HG02642 (cell line): ENCODE measurements around the gene TSPAN3.

Experiments
- ATAC-seq: cut with Tn5 transposase; IDR thresholded peaks from one replicate; pipeline ENCODE4 v1.9.1; 2021; ENCODE audit warnings: mild to moderate bottlenecking; ENCODE audit not compliant: unreplicated experiment, poor library complexity

The TSPAN3 gene

DNA sequence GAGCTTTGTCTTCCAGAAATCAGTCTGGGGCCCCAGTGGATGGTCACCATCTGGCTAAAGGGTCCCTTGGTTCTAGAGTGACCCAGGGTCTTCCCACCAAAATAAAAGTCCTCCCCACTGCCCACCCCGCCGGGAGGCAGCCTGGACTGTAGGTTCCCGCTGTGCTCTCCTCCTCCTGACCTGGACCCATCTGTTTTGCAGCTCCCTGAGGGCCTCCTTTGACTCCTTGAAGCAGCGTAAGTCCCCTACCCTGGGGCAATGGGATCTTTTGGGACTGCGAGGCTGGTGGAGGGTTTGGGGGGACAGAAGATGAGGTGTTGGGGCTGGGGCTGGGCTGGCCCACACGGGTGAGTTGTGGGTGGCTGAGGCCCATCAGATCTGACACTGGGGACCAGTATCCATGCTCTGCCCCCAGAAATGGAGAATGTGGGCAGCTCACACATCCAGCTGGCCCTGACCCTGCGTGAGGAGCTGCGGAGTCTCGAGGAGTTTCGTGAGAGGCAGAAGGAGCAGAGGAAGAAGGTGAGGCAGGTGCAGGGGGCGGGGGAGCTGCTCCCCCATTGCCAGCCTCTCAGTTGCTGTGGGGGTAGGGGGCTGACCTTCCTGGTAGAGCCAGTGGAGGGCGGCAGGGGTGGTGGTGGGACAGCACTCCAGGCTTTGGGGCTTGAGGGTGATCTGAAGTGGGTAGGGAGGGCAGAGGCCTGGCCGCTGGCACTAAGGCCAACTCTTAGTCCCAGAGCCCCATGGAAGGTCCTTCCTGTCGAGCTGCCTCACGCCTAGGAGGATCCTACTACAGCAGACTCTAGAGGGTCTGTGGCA is 45.6 kb downstream of the TSPAN3 start:
- ATAC-seq, result no peak

DNA sequence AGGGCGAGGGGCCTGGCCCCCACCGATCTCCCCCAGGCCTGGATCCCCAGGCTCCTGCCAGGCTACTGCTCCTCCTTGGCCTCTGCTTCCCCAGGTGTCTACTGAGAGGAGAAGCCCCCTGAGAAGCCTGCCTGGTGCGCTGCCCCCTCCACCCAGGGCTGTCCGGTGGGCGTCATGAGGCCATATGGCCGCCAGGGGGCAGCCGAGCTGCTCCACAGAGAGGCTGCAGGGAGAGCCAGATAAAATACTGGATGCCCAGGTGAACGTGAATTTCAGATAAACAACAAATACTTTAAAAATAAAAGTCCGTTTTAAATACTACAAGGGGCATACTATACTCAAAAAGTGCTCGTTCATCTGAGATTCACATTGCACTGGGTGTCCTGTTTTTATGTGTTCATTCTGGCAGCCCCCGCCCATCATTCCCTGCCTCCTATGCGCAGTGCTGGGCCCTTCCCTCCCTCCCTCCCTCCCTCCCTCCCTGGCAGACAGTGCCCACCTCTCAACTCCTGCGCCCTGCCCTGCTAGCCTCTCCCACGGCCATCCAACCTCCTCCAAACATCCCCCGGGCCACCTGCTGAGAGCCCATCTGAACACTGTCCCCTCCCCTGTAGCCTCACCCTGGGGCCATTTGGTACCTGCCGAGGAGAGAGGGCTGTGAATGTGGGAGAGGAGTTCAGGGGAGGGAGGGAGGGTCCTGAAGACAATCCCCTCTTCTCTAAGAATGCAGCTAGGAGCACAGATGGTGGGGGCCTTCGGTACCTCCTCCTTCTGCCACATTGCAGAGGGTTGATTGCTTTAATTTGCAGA is 46.4 kb downstream of the TSPAN3 start:
- no peak for ATAC-seq

DNA sequence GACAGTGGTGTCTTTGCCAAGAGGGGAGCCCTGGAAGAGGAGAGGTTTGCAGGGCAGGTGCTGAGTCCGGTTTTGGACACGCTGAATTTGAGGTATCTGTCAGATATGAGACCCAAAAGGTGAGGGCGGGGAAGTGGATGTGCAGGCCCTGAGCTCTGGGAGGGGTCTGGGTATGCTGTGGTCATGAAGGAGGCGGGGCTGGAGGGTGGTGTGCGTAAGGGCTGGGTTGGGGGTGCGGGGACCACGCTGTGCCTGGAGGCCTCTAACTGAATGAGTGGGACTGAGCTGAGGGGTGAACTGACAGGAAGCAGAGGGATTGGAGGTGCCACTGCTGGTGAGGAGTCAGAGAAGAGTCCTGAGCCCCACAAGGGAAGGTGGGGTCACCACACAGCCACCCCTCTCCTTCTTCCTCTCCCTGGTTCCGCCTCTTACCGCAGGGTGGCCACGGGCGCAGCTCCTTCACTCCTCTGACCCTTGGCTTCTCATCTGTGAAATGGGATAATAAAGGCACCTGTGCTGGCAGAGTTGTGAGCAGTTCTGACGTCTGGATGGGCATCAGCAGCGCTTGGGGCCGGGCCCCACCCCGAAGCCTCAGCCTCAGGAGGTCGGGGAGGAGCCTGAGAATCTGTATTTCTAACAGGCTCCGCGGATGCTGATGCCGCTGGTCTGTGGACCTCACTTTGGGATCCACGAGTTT is 47.2 kb downstream of the TSPAN3 start:
- ATAC-seq, result no peak

DNA sequence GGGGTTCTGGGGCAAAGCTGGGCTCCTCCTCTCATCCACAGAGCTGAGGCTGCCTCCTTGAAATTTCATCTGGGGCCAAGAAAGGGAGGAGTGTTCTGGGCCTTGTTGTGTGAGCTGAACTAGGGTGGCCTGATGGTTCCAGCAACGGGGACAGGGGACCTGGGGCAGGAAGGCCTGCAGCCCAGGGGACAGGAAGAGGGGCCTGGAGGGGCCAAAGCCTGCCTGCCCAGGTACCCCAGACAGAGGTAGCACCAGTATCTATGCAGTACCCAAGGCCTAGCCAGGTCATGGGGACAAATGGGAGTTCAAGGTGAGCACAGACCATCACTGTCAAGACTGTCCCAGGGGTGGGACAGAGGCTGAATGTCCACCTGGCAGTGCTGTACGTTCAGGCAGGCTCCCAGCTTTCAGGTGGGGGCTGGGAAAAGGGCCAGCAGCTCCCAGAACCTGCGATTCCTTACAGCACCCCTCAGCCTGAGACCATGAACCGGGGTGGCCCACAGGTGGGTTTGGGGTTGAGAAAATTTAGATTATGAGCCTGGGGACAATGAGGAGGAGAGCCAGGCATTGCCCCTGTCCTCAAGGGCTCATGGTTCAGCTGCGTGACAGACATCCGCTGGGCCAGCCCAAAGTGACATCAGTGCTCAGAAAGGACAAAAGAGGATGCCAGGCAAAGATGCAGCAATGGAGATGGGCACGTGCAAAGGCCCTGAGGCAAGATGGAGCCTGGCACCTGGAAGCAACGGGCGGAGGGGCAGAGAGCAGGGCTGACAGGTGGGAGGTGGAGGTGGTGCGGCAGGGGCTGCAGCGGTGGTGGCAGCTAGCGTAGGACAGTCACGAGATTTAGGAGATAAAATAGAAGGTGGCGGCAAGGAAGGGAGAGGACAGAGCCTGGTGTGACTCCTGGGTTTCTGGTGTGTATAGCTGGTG is 48.0 kb downstream of the TSPAN3 start:
- no peak for ATAC-seq

DNA sequence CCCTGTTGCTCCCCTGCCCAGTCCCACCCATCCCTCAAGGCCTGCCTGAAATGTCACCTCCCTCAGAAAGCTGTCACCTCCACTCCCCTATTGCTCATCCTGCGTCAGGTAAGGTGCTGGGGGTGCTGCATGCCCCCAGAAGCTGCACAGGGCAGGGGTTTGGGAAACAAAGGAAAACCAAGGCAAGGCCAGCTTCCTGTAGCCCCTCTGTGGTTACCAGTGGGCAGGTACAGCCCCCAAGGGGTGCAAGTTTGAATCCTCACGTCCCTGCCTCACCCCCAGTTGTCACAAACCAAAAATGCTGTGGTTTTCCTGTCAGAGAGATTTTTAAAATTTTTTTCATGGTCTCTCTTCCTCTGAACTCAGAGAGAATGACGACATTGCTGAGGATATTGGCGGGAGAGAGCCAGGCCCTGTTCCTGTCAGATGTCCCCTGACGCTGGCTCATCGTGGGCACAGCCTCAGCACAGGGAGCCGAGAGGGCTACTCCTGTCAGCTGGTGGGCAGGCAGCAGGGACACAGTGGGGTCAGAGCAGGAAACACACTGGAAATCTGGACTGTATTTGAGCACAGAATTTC is 49.0 kb downstream of the TSPAN3 start:
- ATAC-seq, result no peak

DNA sequence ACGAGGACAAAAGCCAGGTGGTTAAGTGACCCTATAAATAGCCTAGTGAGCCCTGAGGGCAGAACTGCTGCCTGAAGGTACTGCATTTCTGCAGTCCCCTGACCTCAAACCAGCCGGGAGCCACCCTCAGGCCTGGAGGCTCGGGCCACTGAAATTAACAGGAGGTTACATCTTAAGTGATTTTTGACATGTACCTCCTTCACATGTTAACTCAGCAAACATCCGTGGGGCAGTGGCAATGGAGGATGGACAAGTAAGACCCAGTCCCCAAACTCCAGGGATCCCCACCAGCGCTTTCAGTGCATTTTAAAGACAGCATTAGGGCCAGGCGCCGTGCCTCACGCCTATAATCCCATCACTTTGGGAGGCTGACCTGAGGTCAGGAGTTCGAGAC is 49.8 kb downstream of the TSPAN3 start:
- no peak for ATAC-seq

DNA sequence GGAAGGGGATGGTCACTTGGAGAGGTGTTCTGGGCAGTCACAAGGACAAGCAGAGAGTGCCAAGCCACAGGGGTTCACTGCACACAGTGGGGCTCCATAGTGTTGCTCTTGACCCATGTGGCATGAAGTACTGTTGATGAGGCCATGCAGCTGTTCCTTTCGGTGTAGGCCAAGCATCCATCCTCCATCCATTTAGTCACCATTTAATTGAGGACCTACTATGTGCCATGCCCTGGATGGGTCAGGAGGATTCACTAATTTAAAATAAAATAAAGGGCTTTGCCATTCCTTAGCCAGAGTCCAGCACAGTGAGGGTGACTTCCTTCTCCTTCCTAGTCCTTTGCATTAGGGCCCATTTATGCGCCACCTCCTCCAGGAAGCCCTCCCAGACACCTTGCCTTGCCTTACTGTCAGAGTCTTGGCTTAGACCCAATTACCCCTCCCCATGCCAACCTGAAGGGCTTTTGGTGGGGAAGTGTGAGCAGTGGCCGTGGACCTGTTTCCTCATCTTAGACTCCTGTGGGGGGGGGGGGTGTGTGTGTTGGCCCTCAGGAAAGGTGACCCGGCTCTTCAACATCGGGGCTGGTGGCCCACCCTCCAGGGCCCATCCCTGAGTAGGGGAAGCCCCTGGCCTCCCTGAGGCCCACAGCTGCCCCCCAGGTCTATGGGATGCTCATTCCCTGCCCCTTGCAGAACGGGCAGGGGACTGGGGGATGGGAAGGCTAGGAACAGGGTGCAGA is 50.4 kb downstream of the TSPAN3 start:
- ATAC-seq, result no peak

DNA sequence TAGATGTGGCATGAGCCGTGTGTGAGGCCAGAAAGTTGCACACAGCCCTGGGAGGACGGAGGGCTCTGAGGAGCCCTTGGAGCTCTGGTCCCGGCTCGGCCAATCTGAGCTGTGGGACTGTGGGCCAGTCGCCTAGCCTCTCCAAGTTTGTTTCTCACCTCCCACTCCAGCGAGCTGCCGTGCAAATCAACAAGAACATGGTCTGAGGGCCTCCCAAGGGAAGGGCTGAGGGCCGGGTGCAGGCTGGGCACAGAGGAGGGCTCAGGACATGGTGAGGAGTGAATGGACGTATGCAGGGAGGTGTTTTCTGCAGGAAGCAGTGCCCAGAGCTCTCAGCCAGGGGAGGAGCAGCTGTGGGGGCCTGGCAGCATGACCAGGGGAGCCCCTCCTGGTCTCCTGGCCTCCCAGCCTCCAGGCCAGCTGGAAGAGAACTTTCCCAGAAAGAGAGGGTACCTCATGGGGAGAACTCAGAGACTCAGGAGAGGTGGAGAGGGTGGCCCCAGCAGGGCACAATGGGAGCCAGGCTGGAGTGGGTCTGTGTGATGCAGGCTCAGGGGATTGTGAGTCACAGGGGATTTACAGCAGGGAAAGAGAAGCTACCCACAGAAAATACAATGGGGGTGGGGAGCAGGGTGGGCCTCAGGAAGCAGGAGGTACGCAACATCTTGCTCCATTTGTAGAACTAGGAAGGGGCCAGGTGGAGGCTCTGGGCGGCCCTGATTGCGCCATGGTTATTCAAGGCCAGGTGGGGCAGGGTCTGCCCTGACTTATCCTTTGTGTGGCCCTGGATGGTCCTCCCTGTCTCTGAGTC is 51.2 kb downstream of the TSPAN3 start:
- no peak for ATAC-seq

DNA sequence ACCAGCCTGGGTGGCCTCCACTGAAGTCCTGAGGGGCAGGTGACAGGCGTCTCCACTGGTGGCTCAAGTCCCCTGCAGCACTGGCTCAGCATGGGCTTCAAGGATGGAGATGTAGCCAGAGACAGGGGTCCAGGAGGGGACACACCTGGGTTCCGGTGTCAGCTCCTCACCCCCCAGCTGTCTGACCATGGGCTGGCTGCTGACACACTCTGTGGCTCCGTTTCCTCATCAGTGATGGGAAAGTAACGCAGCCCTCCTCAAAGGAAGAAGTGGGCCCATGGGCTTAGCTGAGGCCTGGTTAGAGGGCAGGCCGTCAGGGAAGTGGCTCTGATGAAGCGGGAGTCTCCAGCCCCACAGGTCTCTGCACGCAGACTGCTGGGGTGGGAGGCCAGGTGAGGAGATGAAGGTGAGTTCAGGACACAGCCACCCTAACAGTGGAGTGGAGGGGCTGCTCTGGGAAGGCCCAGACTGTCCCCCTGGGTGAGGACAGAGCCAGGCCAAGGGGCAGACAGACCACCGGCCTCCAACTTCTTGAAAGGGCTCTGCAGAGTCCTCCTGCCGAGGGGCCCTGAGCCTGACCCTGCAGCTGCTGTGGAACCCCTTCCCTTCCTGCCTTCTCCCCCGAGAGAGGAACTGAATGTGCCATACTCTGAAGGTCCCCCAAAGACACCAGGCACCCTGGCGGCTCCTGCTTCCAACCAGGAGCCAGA is 52.0 kb downstream of the TSPAN3 start:
- no peak for ATAC-seq

DNA sequence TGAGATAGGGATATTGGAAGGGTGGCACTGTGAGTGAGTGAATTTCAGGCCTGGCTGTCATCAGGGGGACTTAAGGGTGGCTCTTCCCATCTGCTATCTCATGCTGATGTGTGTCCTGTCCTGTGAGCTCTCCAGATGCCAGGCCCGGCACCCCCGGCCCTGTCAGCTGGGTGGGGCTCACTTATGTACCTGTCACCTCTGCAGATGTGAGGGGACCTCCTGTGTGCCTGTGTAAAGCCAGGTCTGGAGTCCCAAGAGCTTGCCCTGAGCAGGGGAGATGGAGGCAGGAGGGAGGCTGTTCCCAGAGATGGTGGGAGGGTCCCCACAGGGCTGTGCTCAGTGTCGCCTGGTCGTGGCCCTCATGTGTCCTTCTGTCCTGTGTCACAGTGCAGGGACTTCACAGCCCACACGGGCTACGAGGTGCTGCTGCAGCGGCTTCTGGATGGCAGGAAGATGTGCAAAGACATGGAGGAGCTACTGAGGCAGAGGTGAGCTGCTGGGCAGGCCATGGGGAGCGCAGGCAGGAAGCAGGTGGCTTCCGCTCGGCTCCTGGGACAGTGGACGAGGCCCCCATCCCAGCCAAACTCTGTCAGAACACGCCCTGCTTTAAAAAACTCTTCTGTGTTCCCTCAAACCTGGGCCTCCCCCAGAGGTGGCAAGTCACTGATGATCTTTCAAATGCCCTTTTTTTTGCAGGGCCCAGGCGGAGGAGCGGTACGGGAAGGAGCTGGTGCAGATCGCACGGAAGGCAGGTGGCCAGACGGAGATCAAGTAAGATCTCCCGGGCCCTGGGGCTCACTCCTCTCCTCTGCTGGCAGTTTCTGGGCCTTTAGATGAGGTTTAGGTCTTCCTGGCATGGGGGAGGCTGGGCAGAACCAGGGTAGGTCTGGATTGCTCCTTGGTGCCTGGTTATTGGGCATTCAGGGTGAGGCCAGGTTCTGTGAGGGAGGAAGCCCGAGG is 52.9 kb downstream of the TSPAN3 start:
- ATAC-seq, result no peak

DNA sequence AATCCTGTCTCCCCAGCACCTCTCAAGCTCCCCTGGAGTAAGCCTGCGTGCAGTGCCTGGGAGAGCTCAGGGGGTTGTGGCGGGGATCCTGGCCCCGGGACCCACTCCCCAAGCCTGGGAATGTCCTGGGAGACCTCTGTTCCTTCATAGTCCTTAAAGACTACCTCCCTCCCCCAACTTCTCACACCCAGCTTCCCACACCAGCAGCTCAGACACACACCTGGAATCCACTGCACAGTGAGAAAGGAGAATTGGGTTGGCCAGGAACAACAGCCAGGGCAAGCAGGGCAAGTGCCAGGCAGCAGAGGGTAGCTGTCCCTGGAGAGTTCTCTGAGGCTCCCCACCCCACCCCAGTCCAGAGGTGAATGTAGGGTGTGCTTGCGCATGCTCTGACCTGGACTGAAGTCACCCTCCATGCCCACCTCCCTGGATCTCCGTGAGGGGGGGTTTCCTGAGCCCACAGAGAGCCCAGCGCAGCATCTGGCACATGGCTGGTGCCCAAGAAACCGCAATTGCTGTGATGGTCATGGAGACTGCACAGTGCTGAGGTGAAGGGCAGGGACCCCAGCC is 53.7 kb downstream of the TSPAN3 start:
- no peak for ATAC-seq

DNA sequence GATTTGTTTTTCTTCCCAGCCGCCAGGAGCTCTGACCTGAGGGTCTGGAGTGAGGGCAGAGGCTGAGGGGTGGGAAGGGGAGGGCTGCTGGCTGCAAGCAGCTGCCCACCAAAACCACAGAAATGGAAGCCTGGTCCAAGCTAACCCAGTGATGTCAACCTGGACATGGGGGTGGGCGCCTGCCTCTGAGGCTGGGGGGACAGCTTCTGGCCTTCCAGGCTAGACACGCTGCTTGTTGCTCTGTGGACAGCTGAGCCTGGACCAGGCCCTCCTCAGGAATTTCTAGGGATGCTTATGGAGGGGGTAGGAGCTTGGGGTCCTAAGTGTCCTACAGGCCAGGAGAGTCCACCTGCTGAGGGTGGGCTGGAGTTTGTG is 54.6 kb downstream of the TSPAN3 start:
- no peak for ATAC-seq

DNA sequence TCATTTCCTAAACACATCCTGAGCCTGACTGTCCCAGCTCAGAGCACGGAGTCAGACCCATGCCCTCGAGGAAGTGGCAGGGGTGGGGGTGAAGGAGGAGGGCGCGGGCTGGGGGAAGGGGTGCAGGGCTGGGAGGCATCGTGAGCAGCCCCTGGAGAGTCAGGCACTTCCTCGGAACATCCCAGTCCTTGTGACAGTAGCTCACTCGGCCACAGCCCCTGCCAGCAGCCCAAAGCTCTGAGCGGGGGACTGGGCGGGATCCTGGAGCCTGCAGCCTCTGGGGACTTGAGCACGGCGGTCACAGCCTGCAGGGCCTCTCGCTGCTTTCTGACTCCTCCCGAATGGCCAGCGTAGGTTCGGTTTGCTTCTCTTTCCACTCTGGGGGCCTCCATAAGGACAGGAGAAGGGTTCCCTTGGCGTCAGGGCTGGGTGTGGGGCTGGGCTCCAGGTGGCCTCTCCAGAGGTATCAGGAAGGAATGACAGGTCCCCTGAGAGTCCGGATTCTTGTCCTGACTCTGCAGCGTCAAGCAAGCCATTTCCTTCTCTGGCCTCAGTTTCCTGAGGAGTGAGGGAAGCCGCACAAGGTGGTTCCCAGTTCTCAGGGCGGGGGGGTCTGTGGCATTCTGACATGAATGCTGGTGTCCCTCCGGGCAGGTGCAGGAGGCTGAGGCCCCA is 55.1 kb downstream of the TSPAN3 start:
- ATAC-seq, result no peak

DNA sequence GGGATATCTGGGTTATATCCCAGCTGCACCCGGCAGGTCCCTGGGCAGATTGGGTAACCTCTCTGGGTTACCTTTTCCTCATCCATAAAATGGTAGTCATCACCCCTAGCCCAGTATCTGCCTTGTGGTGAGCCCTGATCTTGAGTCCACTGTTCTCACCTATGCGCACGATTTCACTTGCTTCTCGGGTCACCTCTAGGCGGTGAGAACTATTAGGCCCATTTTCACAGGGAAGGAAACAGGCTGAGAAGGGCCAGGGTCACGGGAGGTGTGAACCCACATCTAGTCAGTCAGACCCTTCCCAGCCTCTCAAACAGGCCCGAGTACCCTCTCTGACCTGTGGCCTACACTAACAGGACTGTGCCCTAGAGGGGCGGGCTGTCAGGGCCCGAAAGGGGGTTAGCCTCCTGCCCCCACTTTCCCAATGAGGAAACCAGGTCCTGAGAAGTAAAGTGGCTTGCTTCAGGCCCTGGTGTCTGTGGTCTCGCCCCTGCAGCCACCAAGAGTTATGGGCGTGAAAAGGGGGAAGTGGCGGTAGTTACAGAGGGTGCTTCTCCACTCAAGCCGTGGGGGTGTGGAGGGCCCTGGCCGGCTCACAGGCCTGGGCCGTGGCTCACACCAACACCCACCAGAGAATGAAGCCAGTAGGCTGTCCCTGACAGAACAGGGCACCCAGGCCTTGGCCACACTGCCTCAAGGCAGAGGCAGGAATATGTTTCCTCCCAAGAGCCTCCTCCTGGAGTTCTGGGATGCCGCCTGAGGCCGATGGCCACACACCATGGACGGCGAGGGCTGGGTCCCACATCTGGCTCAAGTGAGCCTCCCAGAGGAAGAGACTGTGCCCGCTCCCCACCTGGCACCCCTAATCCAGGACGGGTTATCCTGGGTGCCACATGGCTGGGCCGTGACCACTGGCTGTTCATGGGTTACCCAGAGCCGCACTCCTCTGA is 56.5 kb downstream of the TSPAN3 start:
- ATAC-seq, result no peak

DNA sequence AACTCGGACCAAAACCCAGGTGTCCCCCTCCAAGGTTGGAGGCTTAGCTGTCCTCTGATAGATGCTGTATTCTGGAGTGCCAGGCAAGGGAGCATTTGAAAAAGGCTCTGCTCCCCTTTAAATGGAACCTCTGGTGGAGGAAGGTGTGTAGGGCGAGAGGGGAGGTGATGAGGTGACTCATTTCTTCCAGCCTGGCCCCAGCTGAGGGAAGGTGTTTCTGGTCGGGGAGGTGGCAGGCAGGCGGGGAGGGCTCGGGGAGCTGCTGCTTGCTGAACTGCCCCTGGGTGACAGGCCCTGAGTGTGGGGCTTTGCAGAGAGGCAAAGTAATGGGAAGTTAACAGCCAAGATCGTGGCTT is 57.2 kb downstream of the TSPAN3 start:
- ATAC-seq, result no peak
